Small intestine (tissue), 7 donors: ENCODE data around the gene SMIM14. TPM values are rescaled to one million over a fixed set of nuclear protein-coding genes. Genes with fewer than 3 reads are reported as not detected.
"Not testable (repeated sequence)": the region's sequence is repeated elsewhere in the genome, so short reads cannot be mapped to it uniquely, and the experiment has no call there.

Source experiments
- DNase-seq, 2 donors: peaks; one replicate each; pipeline versions ENCODE4 v3.0.0 to v3.0.0-alpha.2; 2013
- FAIRE-seq: peaks from 2 replicates; lab custom pipeline; 2012; peaks lifted over from hg19 to GRCh38; lab: Jason Lieb, UNC
- H3K27ac ChIP-seq, 3 donors: one replicate each; pipeline ENCODE4 v1.5.1; 2013; ENCODE audit warnings: low read length in 2 of 3, mild to moderate bottlenecking in 2 of 3, control low read depth in 1 of 3, inconsistent platforms in 1 of 3, low read depth in 1 of 3, moderate library complexity in 1 of 3
- H3K27me3 ChIP-seq, 3 donors: one replicate each; pipeline ENCODE4 v1.6.1; 2013; ENCODE audit warnings: low read length in 3 of 3, inconsistent platforms in 1 of 3; ENCODE audit not compliant: control insufficient read depth in 3 of 3, insufficient read depth in 3 of 3
- H3K36me3 ChIP-seq, 3 donors: one replicate each; pipeline ENCODE4 v1.6.1; 2013; ENCODE audit warnings: low read length in 3 of 3, inconsistent platforms in 1 of 3, low read depth in 1 of 3, mild to moderate bottlenecking in 1 of 3, moderate library complexity in 1 of 3; ENCODE audit not compliant: control insufficient read depth in 3 of 3, insufficient read depth in 2 of 3
- H3K4me1 ChIP-seq, 3 donors: one replicate each; pipeline ENCODE4 v1.6.1; 2013; ENCODE audit warnings: low read length in 2 of 3, inconsistent platforms in 1 of 3, low read depth in 1 of 3, mild to moderate bottlenecking in 1 of 3, moderate library complexity in 1 of 3; ENCODE audit not compliant: control insufficient read depth in 3 of 3, insufficient read depth in 2 of 3
- H3K4me3 ChIP-seq, 3 donors: one replicate each; pipeline ENCODE4 v1.5.1; 2013; ENCODE audit warnings: low read length in 3 of 3, control low read depth in 1 of 3, inconsistent platforms in 1 of 3, low read depth in 1 of 3, mild to moderate bottlenecking in 1 of 3, moderate library complexity in 1 of 3
- H3K9me3 ChIP-seq, 2 donors: one replicate each; pipeline ENCODE4 v1.6.1; 2013; ENCODE audit warnings: low read depth in 1 of 2, low read length in 1 of 2; ENCODE audit not compliant: control insufficient read depth in 2 of 2, insufficient read depth in 1 of 2
- WGBS, 3 donors: extraction: QIAGEN DNeasy Blood & Tissue Kit; methylation state at CpG; one replicate each; pipeline ENCODE4 v1.1.7; 2013; 5-methylcytosine and 5-hydroxymethylcytosine counted together
- polyA plus RNA-seq, 4 donors: library from polyadenylated mRNA; stranded (reverse) in 3 of 4; unstranded in 1 of 4; fragments of 200-250 nt in 3 of 4; fragments of 120-200 nt in 1 of 4; gene quantifications; one replicate each; pipeline versions ENCODE4 v1.2.1 to v1.2.3, GENCODE V29; 2013
- donor health status: healthy with polysubstance abuse.
- donor health status: control.
- donor health status: control.
- donor health status: Bipolar disorder and iron deficiency.
- donor health status: healthy.

The SMIM14 gene
- polyA plus RNA-seq, 4 donors: 22.3 to 39.8 (median 28.2) TPM

GRCh38 chr4:39555472-39555871 is 83.2 kb downstream of the SMIM14 start:
- Histone ChIP-seq H3K27ac (no peak overlapping the region), H3K4me1 (no peaks in the 10 kb centered on the region), H3K27me3 (no peaks in the 10 kb centered on the region), H3K9me3 (no peaks in the 10 kb centered on the region), H3K4me3 (no peak overlapping the region), H3K36me3 (peaks cover 0 to 19% (median 2%) of the 10 kb centered on the region in 3 donors)
- 93 to 97% (median 96%) methylated on average over 3 of the region's 3 CpGs for WGBS, 3 donors
- FAIRE-seq: no peak
- no peak for DNase-seq

- FAIRE-seq: no peak
- Histone ChIP-seq H3K27ac (no peak overlapping the region), H3K36me3 (peaks cover 0 to 5% (median 4%) of the 10 kb centered on the region in 3 donors), H3K4me1 (peaks cover 0 to 4% (median 0%) of the 10 kb centered on the region in 3 donors), H3K27me3 (no peaks in the 10 kb centered on the region), H3K9me3 (no peaks in the 10 kb centered on the region), H3K4me3 (no peak overlapping the region)
- WGBS, 3 donors: 87 to 96% (median 90%) methylated on average over 3 of the region's 3 CpGs
- no peak for DNase-seq
These were observed 90.1 kb downstream of the SMIM14 start for GRCh38 chr4:39548425-39549067.

- H3K4me1 ChIP-seq: peaks cover 0 to 11% (median 4%) of the 10 kb centered on the region in 3 donors
These were observed 93.9 kb downstream of the SMIM14 start for GRCh38 chr4:39544580-39545315.

GRCh38 chr4:39544080-39544479 is 94.6 kb downstream of the SMIM14 start:
- Histone ChIP-seq H3K4me1 (peaks cover 0 to 11% (median 4%) of the 10 kb centered on the region in 3 donors), H3K27ac (peak overlapping the region in 1 of 3 donors; percentile 50)
- not testable (repeated sequence) for H3K27me3 ChIP-seq, H3K4me3 ChIP-seq, H3K9me3 ChIP-seq, H3K36me3 ChIP-seq, FAIRE-seq
- DNase-seq: peak in 1 of 2 donors; percentile 41
- 75% methylated on average over 4 of the region's 4 CpGs for WGBS, 3 donors

More at GRCh38 chr4:39544580-39545315, 93.9 kb downstream of the SMIM14 start:
- Histone ChIP-seq H3K9me3 (no peaks in the 10 kb centered on the region), H3K4me3 (no peak overlapping the region), H3K36me3 (peaks cover 0 to 3% (median 2%) of the 10 kb centered on the region in 3 donors), H3K27me3 (no peaks in the 10 kb centered on the region), H3K27ac (peak overlapping the region in 1 of 3 donors; percentile 50)
- DNase-seq (no peak), FAIRE-seq (no peak)
- 0 to 26% (median 24%) methylated on average over 1 of the region's 1 CpG for WGBS, 3 donors

- Histone ChIP-seq H3K27me3 (no peaks in the 10 kb centered on the region), H3K4me3 (no peak overlapping the region), H3K4me1 (peaks cover 0 to 11% (median 4%) of the 10 kb centered on the region in 3 donors), H3K9me3 (no peaks in the 10 kb centered on the region), H3K27ac (no peak overlapping the region), H3K36me3 (peaks cover 2 to 3% (median 3%) of the 10 kb centered on the region in 3 donors)
- 52 to 75% (median 53%) methylated on average over 5 of the region's 5 CpGs for WGBS, 3 donors
- no peak for DNase-seq
- FAIRE-seq: no peak
These were observed 95.6 kb downstream of the SMIM14 start for GRCh38 chr4:39543034-39543433.

GRCh38 chr4:39542611-39543012 is 96.1 kb downstream of the SMIM14 start:
- Histone ChIP-seq H3K9me3 (no peaks in the 10 kb centered on the region), H3K4me1 (peaks cover 0 to 11% (median 4%) of the 10 kb centered on the region in 3 donors), H3K27ac (no peak overlapping the region), H3K36me3 (peaks cover 2 to 3% (median 3%) of the 10 kb centered on the region in 3 donors), H3K4me3 (no peak overlapping the region), H3K27me3 (no peaks in the 10 kb centered on the region)
- DNase-seq: no peak
- FAIRE-seq: no peak
- WGBS, 3 donors: 16 to 56% (median 29%) methylated on average over 4 of the region's 4 CpGs

GRCh38 chr4:39541987-39542610 is 96.6 kb downstream of the SMIM14 start:
- WGBS, 3 donors: 17 to 60% (median 31%) methylated on average over 7 of the region's 7 CpGs
- Histone ChIP-seq H3K27ac (no peak overlapping the region), H3K27me3 (no peaks in the 10 kb centered on the region), H3K36me3 (peaks cover 2 to 3% (median 3%) of the 10 kb centered on the region in 3 donors), H3K9me3 (no peaks in the 10 kb centered on the region), H3K4me1 (peaks cover 0 to 11% (median 4%) of the 10 kb centered on the region in 3 donors), H3K4me3 (no peak overlapping the region)
- DNase-seq: peak; percentile 33 to 35
- FAIRE-seq: no peak

GRCh38 chr4:39539089-39539611 is 99.5 kb downstream of the SMIM14 start:
- FAIRE-seq: no peak
- H3K27ac ChIP-seq: no peak overlapping the region
- H3K4me3 ChIP-seq: no peak overlapping the region

More at GRCh38 chr4:39539089-39539611, 99.5 kb downstream of the SMIM14 start:
- peaks cover 2 to 8% (median 3%) of the 10 kb centered on the region in 3 donors for H3K36me3 ChIP-seq
- DNase-seq: no peak
- WGBS, 3 donors: 81 to 90% (median 84%) methylated on average over 5 of the region's 5 CpGs
- no peaks in the 10 kb centered on the region for H3K27me3 ChIP-seq
- no peaks in the 10 kb centered on the region for H3K9me3 ChIP-seq
- H3K4me1 ChIP-seq: peaks cover 0 to 11% (median 0%) of the 10 kb centered on the region in 3 donors
